Memory B cell (primary cell): ENCODE measurements around the gene TXNDC11.

ENCODE experiments used
- ATAC-seq: fragments of 150-1000 bp; cut with Tn5 transposase; 2 replicates; pipeline ENCODE4 v1.10.0; 2021; ENCODE audit warnings: low read depth, mild to moderate bottlenecking, moderate library complexity
- DNase-seq, 2 donors: peaks; one replicate each; pipeline ENCODE4 v3.0.0; 2022; ENCODE audit warnings: low spot score in 2 of 2
- H3K27ac Mint-ChIP-seq: one replicate; pipeline ENCODE4 v1.8.0; 2022; ENCODE audit warnings: mild to moderate bottlenecking, moderate library complexity, mixed read lengths
- H3K27me3 Mint-ChIP-seq: one replicate; pipeline ENCODE4 v1.8.0; 2022; ENCODE audit warnings: mixed read lengths
- H3K36me3 Mint-ChIP-seq: one replicate; pipeline ENCODE4 v1.8.0; 2022; ENCODE audit warnings: mild to moderate bottlenecking, mixed read lengths
- H3K4me1 Mint-ChIP-seq: one replicate; pipeline ENCODE4 v1.8.0; 2022; ENCODE audit warnings: mixed read lengths
- H3K4me3 Mint-ChIP-seq: one replicate; pipeline ENCODE4 v1.8.0; 2022; ENCODE audit warnings: mild to moderate bottlenecking, moderate library complexity, mixed read lengths
- H3K9me3 Mint-ChIP-seq: one replicate; pipeline ENCODE4 v1.8.0; 2022; ENCODE audit warnings: mixed read lengths

Gene TXNDC11

GRCh38 chr16:11630768-11631056 is 111.9 kb downstream of the TXNDC11 start:
- Mint-ChIP-seq H3K36me3 (no peaks in the 10 kb centered on the region), H3K9me3 (no peaks in the 10 kb centered on the region), H3K4me1 (peaks cover 17% of the 10 kb centered on the region), H3K4me3 (no peak overlapping the region), H3K27ac (no peak overlapping the region), H3K27me3 (no peaks in the 10 kb centered on the region)
- DNase-seq (no peak), ATAC-seq (no peak)

- H3K27ac Mint-ChIP-seq = no peak overlapping the region
These were observed 112.5 kb downstream of the TXNDC11 start for GRCh38 chr16:11630046-11630767.

More at GRCh38 chr16:11630046-11630767, 112.5 kb downstream of the TXNDC11 start:
- no peaks in the 10 kb centered on the region for H3K9me3 Mint-ChIP-seq
- peaks cover 17% of the 10 kb centered on the region for H3K4me1 Mint-ChIP-seq
- H3K4me3 Mint-ChIP-seq = no peak overlapping the region
- no peaks in the 10 kb centered on the region for H3K36me3 Mint-ChIP-seq
- DNase-seq (no peak), ATAC-seq (no peak)
- H3K27me3 Mint-ChIP-seq = no peaks in the 10 kb centered on the region
